Measurements from ENCODE around the gene PAX2.

The PAX2 gene

GRCh38 chr10:100774876-100775275, 29.5 kb downstream of the PAX2 start:
- ChIA-PET POLR2A (ENCODE audit: low non-redundant PET) (no interaction called here), CTCF (no interaction called here)
- TF ChIP-seq CTCF (conservative IDR thresholded peaks at IDR 0.05; ENCODE audit: low read depth), result no peak
- DNase-seq (ENCODE audit: low spot score), result no peak
- no peak overlapping the region for H3K27ac ChIP-seq

DNA sequence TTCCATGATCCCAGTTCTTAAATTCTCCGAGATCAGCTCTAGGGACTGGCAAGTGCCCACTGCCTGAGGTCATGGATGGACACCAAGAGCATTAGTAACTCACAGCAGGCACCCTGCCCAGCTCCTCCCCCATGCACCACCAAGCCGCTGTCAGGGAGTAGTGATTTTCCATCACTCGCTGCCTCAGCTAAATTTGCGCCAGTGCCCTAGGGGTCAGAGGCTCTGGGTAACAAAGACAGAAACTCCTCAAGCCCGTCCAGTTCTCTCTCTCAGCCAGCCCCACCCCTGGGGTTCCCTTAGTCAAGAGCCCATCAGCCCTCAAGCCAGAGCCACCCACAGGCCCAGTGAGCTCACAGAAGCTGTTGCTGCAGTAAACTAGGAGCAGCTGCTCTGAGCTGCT, 30.0 kb downstream of the PAX2 start:
- H3K27ac ChIP-seq, result no peak overlapping the region
- no peak for TF ChIP-seq CTCF (conservative IDR thresholded peaks at IDR 0.05; ENCODE audit: low read depth)
- ChIA-PET POLR2A (ENCODE audit: low non-redundant PET) (no interaction called here), CTCF (no interaction called here)
- no peak for DNase-seq (ENCODE audit: low spot score)

DNA sequence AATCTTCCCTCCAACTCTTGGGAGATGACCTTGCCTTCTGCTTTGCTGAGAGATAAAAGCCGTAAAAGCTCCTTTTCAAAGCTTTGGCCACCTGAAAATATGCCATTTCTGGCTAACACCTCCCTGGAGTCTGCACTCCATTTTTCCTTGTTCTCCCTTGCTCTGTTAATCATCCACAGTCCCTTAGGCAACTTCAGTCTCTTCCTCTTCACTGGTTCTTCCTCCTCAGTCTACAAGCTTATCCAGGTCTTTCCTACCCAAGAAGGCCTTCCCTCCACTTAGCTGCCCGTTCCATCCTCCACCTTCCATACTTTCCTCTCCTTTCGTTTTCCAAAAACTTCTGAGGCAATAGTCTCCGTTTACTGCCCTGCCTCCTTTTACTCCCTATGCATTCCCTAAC, 30.5 kb downstream of the PAX2 start:
- TF ChIP-seq CTCF (conservative IDR thresholded peaks at IDR 0.05; ENCODE audit: low read depth), result no peak
- DNase-seq (ENCODE audit: low spot score), result no peak
- ChIA-PET CTCF (no interaction called here), POLR2A (ENCODE audit: low non-redundant PET) (no interaction called here)
- H3K27ac ChIP-seq, result no peak overlapping the region

GRCh38 chr10:100776671-100777070, 31.3 kb downstream of the PAX2 start:
- no peak for DNase-seq (ENCODE audit: low spot score)
- POLR2A ChIA-PET (ENCODE audit: low non-redundant PET), result no interaction called here
- no peak overlapping the region for H3K27ac ChIP-seq
- TF ChIP-seq CTCF (conservative IDR thresholded peaks at IDR 0.05; ENCODE audit: low read depth), result no peak
- CTCF ChIA-PET, result interaction anchor here (0.6 to 1.2 kb wide), 2 partner anchors 102 to 133 kb away, joined by 3 to 10 read pairs; no protein-coding TSS in a partner anchor

DNA sequence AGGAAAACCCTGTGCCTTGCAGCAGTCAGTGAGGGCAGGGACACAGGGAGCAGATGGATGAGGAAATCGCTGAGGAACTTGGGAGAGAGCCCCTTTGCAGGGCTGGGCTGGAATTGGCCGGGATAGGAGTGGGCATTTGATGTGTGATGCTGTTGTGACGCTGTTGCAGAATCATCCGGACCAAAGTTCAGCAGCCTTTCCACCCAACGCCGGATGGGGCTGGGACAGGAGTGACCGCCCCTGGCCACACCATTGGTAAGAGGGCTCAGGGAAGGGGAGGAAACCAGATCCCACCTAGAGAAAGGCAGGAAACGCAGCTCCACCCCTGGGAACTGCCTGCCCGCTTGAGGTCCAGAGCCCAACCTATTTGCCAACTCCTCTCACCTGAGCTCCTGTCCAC, 33.9 kb downstream of the PAX2 start:
- ChIA-PET POLR2A (ENCODE audit: low non-redundant PET) (no interaction called here), CTCF (no interaction called here)
- no peak for TF ChIP-seq CTCF (conservative IDR thresholded peaks at IDR 0.05; ENCODE audit: low read depth)
- no peak for DNase-seq (ENCODE audit: low spot score)
- H3K27ac ChIP-seq, result no peak overlapping the region

GRCh38 chr10:100780324-100780723, 34.9 kb downstream of the PAX2 start:
- H3K27ac ChIP-seq, result no peak overlapping the region
- TF ChIP-seq CTCF (conservative IDR thresholded peaks at IDR 0.05; ENCODE audit: low read depth), result no peak
- DNase-seq (ENCODE audit: low spot score), result no peak
- CTCF ChIA-PET, result no interaction called here
- POLR2A ChIA-PET (ENCODE audit: low non-redundant PET), result no interaction called here

DNA sequence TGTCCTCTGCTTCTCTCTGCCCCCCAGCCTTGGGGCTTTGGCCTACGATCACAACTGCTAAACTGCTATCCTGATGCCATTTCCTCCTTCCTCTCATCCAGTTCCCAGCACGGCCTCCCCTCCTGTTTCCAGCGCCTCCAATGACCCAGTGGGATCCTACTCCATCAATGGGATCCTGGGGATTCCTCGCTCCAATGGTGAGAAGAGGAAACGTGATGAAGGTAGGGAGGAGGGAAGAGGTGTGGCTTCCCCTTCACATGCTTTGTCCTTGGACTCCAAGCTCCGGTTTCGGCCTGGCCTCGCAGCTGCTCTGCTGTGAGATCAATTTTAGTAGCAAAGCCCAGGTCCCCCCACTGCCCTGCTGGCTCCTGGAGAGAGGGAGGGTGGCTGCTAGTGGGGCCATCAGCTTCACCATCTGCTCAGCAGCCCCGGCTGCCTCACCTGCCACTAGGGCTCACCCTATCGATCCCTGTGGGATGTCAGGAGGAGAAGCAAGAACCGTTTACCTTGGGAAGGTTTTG, 35.8 kb downstream of the PAX2 start:
- ChIA-PET CTCF (no interaction called here), POLR2A (ENCODE audit: low non-redundant PET) (no interaction called here)
- H3K27ac ChIP-seq, result no peak overlapping the region
- TF ChIP-seq CTCF (conservative IDR thresholded peaks at IDR 0.05; ENCODE audit: low read depth), result no peak
- no peak for DNase-seq (ENCODE audit: low spot score)
